ENCODE measurements around the gene NRG3. TPM values are rescaled to one million over a fixed set of nuclear protein-coding genes. Genes with fewer than 3 reads are reported as not detected.

Gene NRG3
- total and polyA plus RNA-seq, 2 of the 8 experiments (the other 6 are each of a cell fraction or from before 2014, with no cell fraction given), result 4.2 to 5.0 TPM

GRCh38 chr10:81900989-81901388 lies 26.0 kb downstream of the NRG3 start:
- Histone ChIP-seq H2BK15ac (ENCODE audit: low read length) (no peak overlapping the region), H2BK5ac (ENCODE audit: low read depth, low read length) (no peak overlapping the region), H3K36me3 (ENCODE audit: control insufficient read depth in 2 of 4, insufficient read depth in 4 of 4, low read length in 3 of 4) (no peaks in the 10 kb centered on the region), H3K14ac (ENCODE audit: insufficient read length) (no peak overlapping the region), H3K56ac (replicated peaks; ENCODE audit: insufficient read length, low read depth, low read length) (no peak overlapping the region), H4K8ac (ENCODE audit: extremely low read depth, insufficient read depth, low read length) (no peak overlapping the region), H3K9me3 (ENCODE audit: insufficient read depth in 2 of 2, low read depth in 1 of 2, low read length in 1 of 2) (no peaks in the 10 kb centered on the region), H3K4ac (replicated peaks; ENCODE audit: insufficient read length, low read depth, low read length) (no peak overlapping the region), H4K20me1 (replicated peaks in 1 of 2; ENCODE audit: control insufficient read depth in 1 of 2, insufficient read depth in 2 of 2, low read length in 2 of 2) (no peaks in the 10 kb centered on the region), H3K79me1 (ENCODE audit: low read depth, low read length) (no peaks in the 10 kb centered on the region), H3K27ac (ENCODE audit: low read depth, low read length) (no peak overlapping the region), H3K4me3 (ENCODE audit: extremely low read depth in 1 of 4, insufficient read depth in 2 of 4, low read depth in 3 of 4, low read length in 4 of 4) (no peak overlapping the region), H3K4me2 (ENCODE audit: insufficient read depth in 1 of 2, low read depth in 2 of 2, low read length in 2 of 2) (no peak overlapping the region), H2AK5ac (ENCODE audit: low read depth, low read length) (no peak overlapping the region), H3K18ac (ENCODE audit: extremely low read depth, low read length) (no peak overlapping the region), H3K23ac (ENCODE audit: insufficient read length) (no peak overlapping the region), H2BK20ac (ENCODE audit: low read length) (no peak overlapping the region), H4K5ac (ENCODE audit: insufficient read length, low read depth, low read length) (no peak overlapping the region), H4K91ac (replicated peaks; ENCODE audit: insufficient read length, low read length) (no peak overlapping the region), H2BK120ac (replicated peaks; ENCODE audit: low read depth, low read length) (no peak overlapping the region), H2BK12ac (ENCODE audit: low read depth, low read length) (no peak overlapping the region), H3K9ac (replicated peaks in 1 of 4; ENCODE audit: extremely low read depth in 1 of 4, low read depth in 3 of 4, low read length in 3 of 4) (no peak overlapping the region), H3K4me1 (replicated peaks in 1 of 4; ENCODE audit: control insufficient read depth in 3 of 4, insufficient read depth in 4 of 4, low read length in 3 of 4) (peaks cover 1 to 9% (median 3%) of the 10 kb centered on the region in 4 experiments; a peak in 5 of 7 replicates), H2AFZ (ENCODE audit: low read length) (no peak overlapping the region), H3K79me2 (ENCODE audit: control insufficient read depth in 1 of 2, insufficient read depth in 2 of 2, low read length in 2 of 2) (no peaks in the 10 kb centered on the region), H3K27me3 (replicated peaks in 1 of 4; ENCODE audit: control insufficient read depth in 3 of 4, extremely low read depth in 1 of 4, insufficient read depth in 3 of 4, low read length in 3 of 4) (no peaks in the 10 kb centered on the region), H3K23me2 (ENCODE audit: low read depth, low read length) (no peaks in the 10 kb centered on the region)
- WGBS, 2 experiments (ENCODE audit: extremely low coverage in 1 of 2, insufficient coverage in 1 of 2, insufficient read length in 1 of 2, insufficient replicate concordance in 2 of 2, low coverage in 1 of 2, low lambda C conversion rate in 2 of 2, missing lambda C conversion rate in 1 of 2), result 94% methylated on average over 2 of the region's 2 CpGs; no CpG with 5 or more reads in 1 of the 2 experiments
- TF ChIP-seq, protein P1, sequence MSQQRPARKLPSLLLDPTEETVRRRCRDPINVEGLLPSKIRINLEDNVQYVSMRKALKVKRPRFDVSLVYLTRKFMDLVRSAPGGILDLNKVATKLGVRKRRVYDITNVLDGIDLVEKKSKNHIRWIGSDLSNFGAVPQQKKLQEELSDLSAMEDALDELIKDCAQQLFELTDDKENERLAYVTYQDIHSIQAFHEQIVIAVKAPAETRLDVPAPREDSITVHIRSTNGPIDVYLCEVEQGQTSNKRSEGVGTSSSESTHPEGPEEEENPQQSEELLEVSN (IDR thresholded peaks at IDR 0.05), result no peak
- TF ChIP-seq JUN (IDR thresholded peaks at IDR 0.05; ENCODE audit: low read depth, low read length) (no peak), SRF (IDR thresholded peaks at IDR 0.05; ENCODE audit: low read depth, low read length) (no peak), NANOG (IDR thresholded peaks at IDR 0.05; ENCODE audit: insufficient read depth, low read depth, low read length, poor library complexity, severe bottlenecking) (no peak), EZH2 (IDR thresholded peaks at IDR 0.05; ENCODE audit: low read depth, low read length, severe bottlenecking) (no peak), CREB1 (IDR thresholded peaks at IDR 0.05) (no peak), RFX5 (IDR thresholded peaks at IDR 0.05; ENCODE audit: borderline replicate concordance, low read depth, low read length) (no peak), TAF7 (optimal IDR thresholded peaks at IDR 0.05; ENCODE audit: borderline replicate concordance, low read depth, low read length) (no peak), TCF12 (IDR thresholded peaks at IDR 0.05; ENCODE audit: low read depth, low read length) (no peak), SUZ12 (IDR thresholded peaks at IDR 0.05; ENCODE audit: low read length) (no peak), POU5F1 (IDR thresholded peaks at IDR 0.05; ENCODE audit: low read depth, low read length) (no peak), MAFK (IDR thresholded peaks at IDR 0.05; ENCODE audit: low read depth, low read length) (no peak), TEAD4 (IDR thresholded peaks at IDR 0.05; ENCODE audit: low read depth, low read length) (no peak), BCL11A (IDR thresholded peaks at IDR 0.05; ENCODE audit: low read depth in 2 of 2, low read length in 2 of 2) (no peak), CBX8 (IDR thresholded peaks at IDR 0.05; ENCODE audit: borderline replicate concordance, low read depth, low read length) (no peak)
- no peak for DNase-seq (ENCODE audit: low read depth in 1 of 2, low spot score in 2 of 2)
- ChIA-PET POLR2A (ENCODE audit: partially characterized antibody) (no interaction called here), CTCF (ENCODE audit: partially characterized antibody) (interaction anchor here (2.0 kb wide), 2 partner anchors 16 to 20 kb away, joined by 4 to 6 read pairs; no protein-coding TSS in a partner anchor)
- no peak for FAIRE-seq
